Measurements from ENCODE around the gene OPRD1.

Gene OPRD1

DNA sequence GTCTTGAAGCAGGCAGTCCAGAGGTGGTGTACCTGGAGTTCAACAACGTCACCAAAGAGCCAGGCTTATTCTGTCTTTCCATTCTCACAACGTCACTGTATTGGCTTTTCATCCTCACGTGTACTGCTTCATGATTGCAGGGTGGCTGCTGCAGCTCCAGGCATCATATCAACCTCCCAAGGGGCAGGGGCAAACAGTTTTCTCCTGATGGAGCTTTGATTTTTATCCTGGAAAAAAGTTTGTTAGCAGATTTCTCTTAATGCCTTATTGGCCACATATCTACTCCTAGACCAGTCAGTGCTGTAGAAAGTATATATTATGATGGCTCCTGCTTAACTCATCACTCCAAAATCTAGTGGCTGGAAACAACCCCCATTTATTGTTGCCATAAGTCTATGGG lies 8.3 kb upstream of the OPRD1 start:
- no peak for TF ChIP-seq LEF1 (IDR thresholded peaks at IDR 0.05; ENCODE audit: borderline replicate concordance)
- TF ChIP-seq FOXM1 (IDR thresholded peaks at IDR 0.05; ENCODE audit: borderline replicate concordance) = no peak
- no peak for TF ChIP-seq L3MBTL2 (conservative IDR thresholded peaks at IDR 0.05)
- no peak for TF ChIP-seq ELF4 (IDR thresholded peaks at IDR 0.05)
- no peak for TF ChIP-seq BHLHE40 (IDR thresholded peaks at IDR 0.05; ENCODE audit: borderline replicate concordance)
- TF ChIP-seq SUZ12 (IDR thresholded peaks at IDR 0.05) = no peak
- no peak for TF ChIP-seq HDGF (IDR thresholded peaks at IDR 0.05; ENCODE audit: borderline replicate concordance)
- no peak for TF ChIP-seq TARDBP (IDR thresholded peaks at IDR 0.05)
- no peak for TF ChIP-seq FOXA1 (IDR thresholded peaks at IDR 0.05)

DNA sequence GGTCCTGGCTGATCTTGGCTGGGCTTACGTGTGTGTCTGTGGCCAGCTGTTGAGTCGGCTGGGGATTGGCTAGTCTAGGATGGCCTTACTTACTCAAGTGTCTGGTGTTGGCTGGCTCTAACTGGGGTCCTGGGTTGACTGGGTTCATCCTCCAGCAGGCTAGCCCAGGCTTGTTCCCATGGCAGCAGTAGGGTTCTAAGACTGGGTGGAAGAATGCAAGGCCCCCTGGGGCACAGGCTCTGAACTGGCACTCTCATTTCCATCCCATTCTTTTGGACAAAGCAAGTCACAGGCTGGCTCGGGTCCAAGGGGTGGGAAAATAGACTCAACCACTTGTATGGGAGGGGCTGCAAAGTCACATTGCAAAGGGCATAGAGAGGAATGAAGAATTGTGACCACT lies 7.9 kb upstream of the OPRD1 start:
- ChIA-PET POLR2A (no interaction called here), CTCF (no interaction called here)
- TF ChIP-seq FOXK2 (IDR thresholded peaks at IDR 0.05) = no peak
- TF ChIP-seq SP1 (IDR thresholded peaks at IDR 0.05) = no peak
- no peak for TF ChIP-seq ZNF384 (IDR thresholded peaks at IDR 0.05)
- no peak for TF ChIP-seq LEF1 (IDR thresholded peaks at IDR 0.05; ENCODE audit: borderline replicate concordance)
- no peak for TF ChIP-seq TARDBP (IDR thresholded peaks at IDR 0.05)
- TF ChIP-seq BHLHE40 (IDR thresholded peaks at IDR 0.05; ENCODE audit: borderline replicate concordance) = no peak
- no peak for TF ChIP-seq CTBP1 (IDR thresholded peaks at IDR 0.05; ENCODE audit: borderline replicate concordance)
- TF ChIP-seq ELF4 (IDR thresholded peaks at IDR 0.05) = no peak
- no peak for TF ChIP-seq ARNT (IDR thresholded peaks at IDR 0.05)
- TF ChIP-seq NFRKB (IDR thresholded peaks at IDR 0.05) = no peak
- TF ChIP-seq FOXM1 (IDR thresholded peaks at IDR 0.05; ENCODE audit: borderline replicate concordance) = no peak
- TF ChIP-seq FOXA1 (IDR thresholded peaks at IDR 0.05) = no peak
- TF ChIP-seq, protein P1, sequence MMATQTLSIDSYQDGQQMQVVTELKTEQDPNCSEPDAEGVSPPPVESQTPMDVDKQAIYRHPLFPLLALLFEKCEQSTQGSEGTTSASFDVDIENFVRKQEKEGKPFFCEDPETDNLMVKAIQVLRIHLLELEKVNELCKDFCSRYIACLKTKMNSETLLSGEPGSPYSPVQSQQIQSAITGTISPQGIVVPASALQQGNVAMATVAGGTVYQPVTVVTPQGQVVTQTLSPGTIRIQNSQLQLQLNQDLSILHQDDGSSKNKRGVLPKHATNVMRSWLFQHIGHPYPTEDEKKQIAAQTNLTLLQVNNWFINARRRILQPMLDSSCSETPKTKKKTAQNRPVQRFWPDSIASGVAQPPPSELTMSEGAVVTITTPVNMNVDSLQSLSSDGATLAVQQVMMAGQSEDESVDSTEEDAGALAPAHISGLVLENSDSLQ (IDR thresholded peaks at IDR 0.05) = no peak
- TF ChIP-seq L3MBTL2 (conservative IDR thresholded peaks at IDR 0.05) = no peak
- no peak for TF ChIP-seq SUZ12 (IDR thresholded peaks at IDR 0.05)
- no peak for TF ChIP-seq HDGF (IDR thresholded peaks at IDR 0.05; ENCODE audit: borderline replicate concordance)
- no peak for DNase-seq (ENCODE audit: extremely low spot score)

More for the DNA sequence above, 8.3 kb upstream of the OPRD1 start:
- CTCF ChIA-PET = no interaction called here
- no peak for DNase-seq (ENCODE audit: extremely low spot score)
- POLR2A ChIA-PET = no interaction called here

DNA sequence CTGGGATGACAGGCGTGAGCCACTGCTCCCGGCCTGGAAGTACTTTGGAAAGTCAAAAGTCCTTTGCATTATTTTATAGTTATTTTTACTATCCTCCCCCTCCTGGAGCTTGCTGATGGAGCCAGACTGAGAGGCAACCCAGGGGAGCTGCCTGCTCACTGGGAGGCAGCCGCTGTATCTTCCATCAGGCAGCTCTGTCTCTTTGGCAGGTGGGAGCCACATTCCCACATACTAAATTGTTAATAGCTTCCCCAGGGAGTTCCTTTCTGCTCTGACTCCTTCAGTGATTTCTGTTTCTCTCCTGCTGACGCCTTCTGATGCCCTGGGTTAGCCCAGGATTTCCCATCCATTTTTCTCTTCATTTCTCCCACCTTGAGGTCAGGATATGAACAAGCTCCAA lies 4.9 kb upstream of the OPRD1 start:
- CTCF ChIA-PET = interaction anchor here (0.6 kb wide), 1 partner anchor 14 kb away, joined by 5 read pairs; no protein-coding TSS in a partner anchor

DNA sequence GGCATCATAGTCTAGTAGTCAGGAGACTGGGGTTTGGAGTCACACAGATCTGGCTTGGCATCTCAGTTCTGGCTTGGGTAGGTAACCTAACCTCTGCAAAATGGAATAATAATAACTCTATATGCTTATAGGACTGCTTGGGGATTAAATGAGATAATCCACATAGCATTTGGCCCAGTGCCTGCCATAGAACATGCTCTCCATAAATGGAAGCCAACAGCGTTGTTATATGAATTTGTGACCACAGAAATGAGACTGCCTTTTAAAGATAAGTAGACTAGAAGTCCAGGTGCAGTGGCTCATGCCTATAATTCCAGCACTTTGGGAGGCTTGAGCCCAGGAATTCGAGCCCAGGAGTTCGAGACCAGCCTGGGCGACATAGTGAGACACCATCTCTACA lies 4.0 kb upstream of the OPRD1 start:
- DNase-seq (ENCODE audit: extremely low spot score) = no peak
- ChIA-PET POLR2A (no interaction called here), CTCF (no interaction called here)
- TF ChIP-seq SUZ12 (IDR thresholded peaks at IDR 0.05) (no peak), FOXK2 (IDR thresholded peaks at IDR 0.05) (no peak), FOXM1 (IDR thresholded peaks at IDR 0.05; ENCODE audit: borderline replicate concordance) (no peak), L3MBTL2 (conservative IDR thresholded peaks at IDR 0.05) (no peak), NFRKB (IDR thresholded peaks at IDR 0.05) (no peak), ELF4 (IDR thresholded peaks at IDR 0.05) (no peak), CTBP1 (IDR thresholded peaks at IDR 0.05; ENCODE audit: borderline replicate concordance) (no peak), SP1 (IDR thresholded peaks at IDR 0.05) (no peak), HDGF (IDR thresholded peaks at IDR 0.05; ENCODE audit: borderline replicate concordance) (no peak)

More for the DNA sequence above, 4.9 kb upstream of the OPRD1 start:
- no peak for DNase-seq (ENCODE audit: extremely low spot score)
- POLR2A ChIA-PET = no interaction called here
- TF ChIP-seq LEF1 (IDR thresholded peaks at IDR 0.05; ENCODE audit: borderline replicate concordance) (no peak), CTBP1 (IDR thresholded peaks at IDR 0.05; ENCODE audit: borderline replicate concordance) (no peak), ARNT (IDR thresholded peaks at IDR 0.05) (no peak), BHLHE40 (IDR thresholded peaks at IDR 0.05; ENCODE audit: borderline replicate concordance) (no peak), SP1 (IDR thresholded peaks at IDR 0.05) (no peak), ELF4 (IDR thresholded peaks at IDR 0.05) (no peak), FOXM1 (IDR thresholded peaks at IDR 0.05; ENCODE audit: borderline replicate concordance) (no peak), ZNF384 (IDR thresholded peaks at IDR 0.05) (no peak), NFRKB (IDR thresholded peaks at IDR 0.05) (no peak), TARDBP (IDR thresholded peaks at IDR 0.05) (no peak), FOXK2 (IDR thresholded peaks at IDR 0.05) (no peak), HDGF (IDR thresholded peaks at IDR 0.05; ENCODE audit: borderline replicate concordance) (no peak), FOXA1 (IDR thresholded peaks at IDR 0.05) (no peak), SUZ12 (IDR thresholded peaks at IDR 0.05) (no peak), L3MBTL2 (conservative IDR thresholded peaks at IDR 0.05) (no peak)
- TF ChIP-seq, protein P1 (IDR thresholded peaks at IDR 0.05) = no peak

DNA sequence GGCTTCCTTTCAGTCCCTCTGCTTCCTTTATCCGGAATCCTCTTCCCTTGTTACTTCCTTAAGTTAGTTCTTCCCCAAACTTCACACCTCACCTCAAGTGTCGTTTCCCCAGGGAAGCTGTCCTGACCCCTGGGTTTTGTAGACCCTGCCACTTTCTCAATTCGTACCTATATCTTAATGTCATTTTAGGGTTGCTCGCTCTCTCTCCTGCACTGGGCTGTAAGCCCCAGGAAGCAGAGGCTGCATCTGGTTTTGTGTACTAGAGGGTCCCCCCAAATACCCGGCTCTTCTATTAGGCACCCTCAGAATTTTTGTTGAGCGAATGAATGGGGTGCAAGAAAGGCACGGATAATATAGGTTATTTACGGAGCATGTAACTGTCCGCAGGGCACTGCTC lies 603 bp upstream of the OPRD1 start:
- ChIA-PET CTCF (no interaction called here), POLR2A (no interaction called here)
- TF ChIP-seq HDGF (IDR thresholded peaks at IDR 0.05; ENCODE audit: borderline replicate concordance) (no peak), CTBP1 (IDR thresholded peaks at IDR 0.05; ENCODE audit: borderline replicate concordance) (no peak), ARNT (IDR thresholded peaks at IDR 0.05) (no peak), L3MBTL2 (conservative IDR thresholded peaks at IDR 0.05) (no peak), FOXA1 (IDR thresholded peaks at IDR 0.05) (no peak), ELF4 (IDR thresholded peaks at IDR 0.05) (no peak), SUZ12 (IDR thresholded peaks at IDR 0.05) (no peak), TARDBP (IDR thresholded peaks at IDR 0.05) (no peak), BHLHE40 (IDR thresholded peaks at IDR 0.05; ENCODE audit: borderline replicate concordance) (no peak), SP1 (IDR thresholded peaks at IDR 0.05) (no peak), LEF1 (IDR thresholded peaks at IDR 0.05; ENCODE audit: borderline replicate concordance) (no peak), NFRKB (IDR thresholded peaks at IDR 0.05) (no peak), FOXM1 (IDR thresholded peaks at IDR 0.05; ENCODE audit: borderline replicate concordance) (no peak), ZNF384 (IDR thresholded peaks at IDR 0.05) (no peak), FOXK2 (IDR thresholded peaks at IDR 0.05) (no peak)
- TF ChIP-seq, protein P1 (IDR thresholded peaks at IDR 0.05) = no peak
- no peak for DNase-seq (ENCODE audit: extremely low spot score)

Data from HEK293T (cell line).